DOHH2 (cell line): ENCODE data around the gene DOK6.

ENCODE experiments used
- EZH2phosphoT487 ChIP-seq: fragments of 200-600 bp; sonication (generic); IDR thresholded peaks from 2 replicates; pipeline ENCODE4 v1.6.1; 2017; ENCODE audit warnings: borderline replicate concordance, mild to moderate bottlenecking, antibody characterized with exemption, low read length, moderate library complexity, mixed read lengths
- TF ChIP-seq, protein P1 (sequence below): fragments of 200-600 bp; sonication (generic); IDR thresholded peaks from one replicate; pipeline ENCODE4 v1.5.1; 2014; ENCODE audit warnings: antibody characterized with exemption, mild to moderate bottlenecking, low read depth, low read length; ENCODE audit not compliant: poor library complexity, severe bottlenecking

DNA sequence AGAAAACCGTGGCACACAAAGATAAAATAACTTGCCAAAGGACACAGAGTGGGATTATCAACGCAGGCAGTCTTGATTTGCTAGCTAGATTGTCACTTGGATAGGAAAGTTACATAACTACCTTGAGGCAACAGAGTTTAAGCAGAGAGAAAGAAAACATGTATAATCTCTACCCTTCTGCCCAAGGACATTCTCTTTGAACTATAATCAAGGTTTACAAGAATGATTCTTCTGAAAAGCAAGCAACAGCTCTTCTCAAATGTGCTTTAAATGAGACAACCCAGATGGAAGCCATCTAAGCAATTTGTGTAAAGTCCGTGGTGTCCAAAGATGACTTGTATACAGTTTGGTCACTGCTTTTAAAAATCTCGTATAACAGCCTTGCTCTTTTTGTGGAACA is 369.6 kb downstream of the DOK6 start:
- TF ChIP-seq, protein P1, sequence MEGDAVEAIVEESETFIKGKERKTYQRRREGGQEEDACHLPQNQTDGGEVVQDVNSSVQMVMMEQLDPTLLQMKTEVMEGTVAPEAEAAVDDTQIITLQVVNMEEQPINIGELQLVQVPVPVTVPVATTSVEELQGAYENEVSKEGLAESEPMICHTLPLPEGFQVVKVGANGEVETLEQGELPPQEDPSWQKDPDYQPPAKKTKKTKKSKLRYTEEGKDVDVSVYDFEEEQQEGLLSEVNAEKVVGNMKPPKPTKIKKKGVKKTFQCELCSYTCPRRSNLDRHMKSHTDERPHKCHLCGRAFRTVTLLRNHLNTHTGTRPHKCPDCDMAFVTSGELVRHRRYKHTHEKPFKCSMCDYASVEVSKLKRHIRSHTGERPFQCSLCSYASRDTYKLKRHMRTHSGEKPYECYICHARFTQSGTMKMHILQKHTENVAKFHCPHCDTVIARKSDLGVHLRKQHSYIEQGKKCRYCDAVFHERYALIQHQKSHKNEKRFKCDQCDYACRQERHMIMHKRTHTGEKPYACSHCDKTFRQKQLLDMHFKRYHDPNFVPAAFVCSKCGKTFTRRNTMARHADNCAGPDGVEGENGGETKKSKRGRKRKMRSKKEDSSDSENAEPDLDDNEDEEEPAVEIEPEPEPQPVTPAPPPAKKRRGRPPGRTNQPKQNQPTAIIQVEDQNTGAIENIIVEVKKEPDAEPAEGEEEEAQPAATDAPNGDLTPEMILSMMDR = no peak
- TF ChIP-seq EZH2phosphoT487 = no peak
